ENCODE data around the gene ANKRD29.

GRCh38 chr18:23694637-23695430 lies 32.1 kb upstream of the ANKRD29 start:
- TF ChIP-seq CTCF (conservative IDR thresholded peaks at IDR 0.05; ENCODE audit: low read length) (no peak), EZH2phosphoT487 (IDR thresholded peaks at IDR 0.05; ENCODE audit: borderline replicate concordance) (no peak)

Data from Loucy (cell line).